Stimulated activated CD4-positive, alpha-beta T cell treated with anti-CD3 and anti-CD28 coated beads, Interleukin-4, amount 100 ng/mL, for 24 hours (primary cell): ENCODE data around the gene MAPK8.

Source experiments
- DNase-seq: peaks from one replicate; pipeline ENCODE4 v3.0.0-alpha.2; 2020

MAPK8 gene

DNA sequence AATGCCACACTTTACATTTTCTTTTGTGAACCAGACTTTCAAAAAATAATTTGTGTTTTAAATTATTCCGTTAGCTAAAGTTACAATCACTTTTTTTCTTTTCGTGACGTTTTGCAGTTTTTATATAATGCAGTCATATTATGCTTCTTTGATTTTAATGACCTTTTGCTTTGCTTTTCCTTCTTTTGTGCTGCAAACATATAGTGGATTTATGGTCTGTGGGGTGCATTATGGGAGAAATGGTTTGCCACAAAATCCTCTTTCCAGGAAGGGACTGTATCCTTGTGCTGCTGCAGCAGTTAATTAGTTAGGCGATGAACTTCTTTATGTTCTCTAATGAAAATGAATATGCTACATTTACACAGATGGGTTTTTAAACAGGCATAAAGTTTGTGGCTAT, 117.4 kb downstream of the MAPK8 start:
- no peak for DNase-seq

DNA sequence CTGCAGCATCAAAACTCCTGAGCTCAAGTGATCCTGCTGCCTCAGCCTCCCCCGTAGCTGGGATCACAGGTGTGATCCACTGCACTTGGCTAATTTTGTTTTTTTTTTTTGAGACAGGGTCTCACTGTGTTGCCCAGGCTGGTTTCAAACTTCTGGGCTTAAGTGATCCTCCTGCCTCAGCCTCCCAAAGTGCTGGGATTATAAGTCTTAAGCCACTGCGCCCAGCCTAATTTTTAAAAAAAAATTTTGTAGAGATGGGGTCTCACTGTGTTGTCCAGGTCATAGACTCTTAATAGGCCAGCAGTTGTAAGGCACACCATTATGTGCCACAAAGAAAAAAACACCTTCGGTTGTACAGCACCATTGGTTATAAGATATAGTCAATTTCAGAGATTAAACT, 122.4 kb downstream of the MAPK8 start:
- DNase-seq, result no peak

DNA sequence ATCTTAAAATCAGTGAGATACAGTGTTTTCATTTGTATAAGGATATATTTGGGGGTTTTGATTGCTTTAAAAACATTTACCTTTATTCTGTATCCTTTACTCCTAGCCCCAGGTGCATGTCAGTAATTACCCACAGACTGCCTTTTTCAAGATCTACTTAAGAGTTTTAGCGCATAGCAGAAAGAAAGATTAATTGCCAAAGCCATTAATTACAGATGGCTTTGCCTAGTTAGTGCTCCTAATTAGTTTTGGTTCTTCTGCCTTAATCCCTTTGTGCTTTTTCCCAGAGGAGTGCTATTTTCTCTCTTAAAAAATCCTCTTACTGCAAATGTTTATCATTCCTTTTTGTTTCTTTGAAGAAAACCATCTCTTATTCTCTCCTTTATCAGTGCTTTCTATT, 122.8 kb downstream of the MAPK8 start:
- no peak for DNase-seq

DNA sequence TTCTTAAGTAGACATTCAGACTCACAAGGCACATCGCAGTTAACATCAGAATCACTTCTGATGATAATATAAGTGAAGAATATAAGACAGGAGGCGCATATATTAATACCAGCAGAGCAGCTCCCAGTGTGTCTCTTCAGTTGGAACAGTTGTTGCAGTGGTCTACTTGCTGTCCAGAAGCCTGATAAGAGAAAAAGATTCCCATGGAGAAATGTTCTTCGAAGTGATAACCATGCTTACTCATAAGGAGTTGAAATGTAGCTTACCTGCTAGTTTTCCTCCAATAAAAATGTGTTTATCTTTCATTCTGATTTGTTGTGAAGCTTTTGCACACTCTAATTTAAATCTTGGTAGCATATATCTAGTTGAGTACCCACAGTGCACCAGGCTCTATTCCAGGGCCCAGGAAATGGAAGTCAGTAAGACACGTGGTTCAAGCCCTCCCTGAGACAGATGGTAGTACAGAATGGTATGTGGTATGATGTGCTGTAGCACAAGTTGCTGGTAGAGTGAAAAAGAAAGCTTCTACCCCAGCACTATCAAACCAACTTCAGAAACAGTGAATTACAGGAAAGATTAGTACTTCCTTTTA, 124.0 kb downstream of the MAPK8 start:
- no peak for DNase-seq

DNA sequence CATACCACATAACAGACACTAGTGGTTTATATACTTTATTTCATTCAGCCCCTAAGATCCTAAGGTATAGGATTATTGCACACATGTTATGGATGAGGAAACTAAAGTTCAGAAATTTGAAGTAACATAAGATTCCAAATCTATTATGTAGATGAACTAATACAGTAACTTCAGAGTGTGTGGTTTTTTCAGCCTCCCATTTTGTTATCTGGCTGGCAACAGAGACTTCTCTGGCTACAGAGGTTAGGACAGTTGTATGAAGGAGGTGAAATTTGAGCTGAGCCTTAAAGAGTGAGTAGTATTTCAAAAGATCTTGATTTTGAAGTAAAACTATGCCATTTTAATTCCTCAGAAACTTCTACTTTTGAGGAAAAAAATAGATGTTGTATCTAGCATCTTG, 125.4 kb downstream of the MAPK8 start:
- DNase-seq, result no peak

DNA sequence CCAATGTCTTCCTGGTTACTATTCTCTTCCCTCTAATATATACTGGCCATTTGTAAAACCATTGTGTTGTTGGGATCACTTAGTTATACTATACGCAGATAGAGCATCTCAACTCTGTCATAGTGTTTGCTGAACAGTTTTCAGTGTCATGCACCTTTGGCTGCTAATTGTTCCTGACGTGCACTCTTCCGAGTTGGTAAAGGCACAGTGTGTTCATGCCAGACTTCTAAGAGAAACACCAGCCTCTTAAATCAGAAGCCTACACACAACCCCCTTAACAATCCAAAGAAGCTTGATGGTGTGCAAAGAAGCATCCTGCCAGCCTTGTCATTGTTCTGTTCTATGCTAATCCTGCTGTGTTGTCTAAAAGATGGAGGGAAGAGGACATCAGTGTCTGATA, 131.1 kb downstream of the MAPK8 start:
- no peak for DNase-seq

DNA sequence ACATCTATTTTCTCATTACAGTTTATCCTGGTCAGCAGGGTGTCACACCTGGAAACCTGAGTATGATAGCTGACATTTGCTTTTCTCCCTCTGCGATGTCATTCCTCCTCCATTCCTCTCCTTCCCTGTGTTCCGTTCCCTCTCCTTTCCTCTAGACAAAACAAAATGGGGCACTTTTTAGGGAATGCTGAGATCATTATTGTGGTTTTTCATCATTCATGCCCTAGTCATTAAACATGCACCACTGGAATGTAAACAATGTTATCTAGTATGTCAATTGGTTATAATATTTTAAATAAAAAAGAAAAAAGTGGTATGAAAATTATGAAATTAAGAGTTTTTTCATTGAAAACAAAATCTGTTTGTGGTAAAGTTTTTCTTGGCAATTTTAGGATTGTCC, 132.6 kb downstream of the MAPK8 start:
- no peak for DNase-seq

DNA sequence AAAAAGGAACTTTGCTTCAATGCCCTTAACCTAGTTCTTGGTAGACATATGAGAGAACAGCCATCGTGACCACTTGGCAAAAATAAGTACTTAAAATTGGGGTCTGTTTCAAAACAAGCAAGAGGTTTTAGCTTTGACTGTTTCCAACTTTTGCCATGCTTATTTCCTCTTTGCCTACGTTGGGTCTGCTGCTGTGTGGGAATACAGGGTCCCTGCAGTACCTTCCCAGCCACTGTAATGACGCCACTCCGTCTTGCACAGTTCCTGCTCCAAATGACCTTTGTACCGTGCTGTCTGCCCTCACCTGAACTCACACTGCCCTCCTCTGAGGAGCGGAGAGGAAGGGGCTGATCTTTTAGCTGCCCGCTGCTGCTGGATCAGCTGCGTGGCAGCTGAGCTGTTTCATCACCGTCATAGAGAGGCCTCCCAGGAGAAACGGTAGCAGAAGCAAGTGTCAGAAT, 133.1 kb downstream of the MAPK8 start:
- DNase-seq, result no peak

DNA sequence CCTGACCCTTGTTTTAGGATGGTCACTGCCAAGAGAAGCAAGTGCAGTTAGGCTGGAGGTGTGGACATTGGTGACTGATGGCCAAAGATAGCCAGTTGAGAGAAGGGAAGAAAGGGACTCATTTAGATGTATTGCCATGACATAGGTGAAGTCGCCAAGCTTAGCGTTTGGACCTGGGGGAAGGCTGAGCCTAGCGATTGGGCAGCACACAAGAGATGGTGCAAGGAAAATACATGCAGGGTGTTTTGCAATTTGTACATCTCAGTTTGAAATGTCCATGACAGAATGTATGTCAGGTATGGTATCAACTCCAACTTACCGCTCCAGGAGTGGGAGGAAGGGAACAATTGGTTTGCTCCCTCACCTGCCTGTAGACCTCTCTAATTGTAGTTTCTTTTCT, 134.3 kb downstream of the MAPK8 start:
- DNase-seq, result no peak

DNA sequence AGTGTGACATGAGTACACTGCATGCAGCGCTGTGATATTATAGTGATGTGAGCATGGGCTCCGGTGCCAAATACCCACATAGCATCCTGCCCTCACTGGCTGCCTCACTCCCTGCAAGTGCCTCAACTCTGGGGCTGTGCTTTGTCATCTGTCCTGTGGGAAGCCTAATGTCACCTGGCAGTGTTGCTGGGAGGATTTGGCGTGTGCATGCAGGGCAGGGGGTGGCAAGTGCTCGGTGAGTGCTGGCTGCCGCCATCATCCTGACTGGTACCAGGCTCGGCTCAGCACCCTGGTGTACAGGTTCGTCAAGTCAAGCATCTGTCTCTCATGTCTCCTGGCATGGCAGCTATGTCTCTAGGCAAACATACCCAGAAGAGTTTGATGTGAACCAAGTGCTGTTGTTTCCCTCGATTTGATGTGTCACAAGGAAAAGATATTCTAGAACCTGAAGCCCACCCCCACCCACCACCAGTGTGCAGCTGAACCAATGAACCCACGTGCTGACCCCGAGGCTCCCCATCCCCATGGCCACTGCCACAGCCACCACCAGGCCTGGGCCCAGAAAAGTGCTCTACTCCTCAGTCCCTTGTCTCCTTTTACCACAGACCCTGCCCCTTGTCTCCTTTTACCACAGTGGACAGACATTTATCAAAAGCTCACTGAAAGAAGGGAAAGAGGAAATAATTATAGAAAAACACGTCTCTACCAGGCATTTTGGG, 135.8 kb downstream of the MAPK8 start:
- no peak for DNase-seq

DNA sequence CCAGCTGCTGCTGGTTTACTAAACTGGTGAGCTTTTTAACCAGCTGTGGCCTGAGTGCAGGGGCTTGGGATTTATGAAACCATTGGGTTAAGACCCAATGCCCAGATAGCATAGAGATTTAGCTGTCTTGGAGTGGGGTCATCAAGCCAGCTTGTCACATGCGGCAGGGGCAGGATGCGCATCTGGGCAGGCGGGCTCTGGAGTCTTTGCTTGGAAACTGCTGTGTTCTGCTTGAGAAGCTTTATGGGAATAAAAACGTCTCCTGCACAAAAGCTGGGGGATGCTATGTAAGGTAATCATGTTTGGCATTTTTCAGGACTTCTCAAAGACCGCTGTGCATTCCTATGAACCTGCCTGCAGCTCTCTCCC, 136.3 kb downstream of the MAPK8 start:
- DNase-seq, result no peak

DNA sequence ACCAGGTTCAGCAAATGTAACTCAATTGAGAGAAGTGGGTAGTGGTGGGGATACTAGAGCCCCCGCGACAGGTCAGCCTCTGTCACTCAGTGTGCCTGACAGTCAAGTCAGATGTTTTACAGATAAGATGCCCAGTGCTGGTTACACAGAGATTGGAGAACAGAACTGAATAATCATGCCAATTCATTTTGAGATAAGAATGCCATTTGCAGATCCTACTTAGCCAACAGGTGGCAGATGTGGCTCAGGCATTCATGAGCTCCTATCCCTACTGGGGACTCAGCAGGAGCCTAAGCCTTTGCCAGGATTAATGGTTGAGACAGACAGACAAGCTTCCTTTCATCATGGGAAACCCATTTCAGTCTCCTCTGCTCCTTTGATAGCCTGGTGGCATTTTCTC, 137.8 kb downstream of the MAPK8 start:
- no peak for DNase-seq

DNA sequence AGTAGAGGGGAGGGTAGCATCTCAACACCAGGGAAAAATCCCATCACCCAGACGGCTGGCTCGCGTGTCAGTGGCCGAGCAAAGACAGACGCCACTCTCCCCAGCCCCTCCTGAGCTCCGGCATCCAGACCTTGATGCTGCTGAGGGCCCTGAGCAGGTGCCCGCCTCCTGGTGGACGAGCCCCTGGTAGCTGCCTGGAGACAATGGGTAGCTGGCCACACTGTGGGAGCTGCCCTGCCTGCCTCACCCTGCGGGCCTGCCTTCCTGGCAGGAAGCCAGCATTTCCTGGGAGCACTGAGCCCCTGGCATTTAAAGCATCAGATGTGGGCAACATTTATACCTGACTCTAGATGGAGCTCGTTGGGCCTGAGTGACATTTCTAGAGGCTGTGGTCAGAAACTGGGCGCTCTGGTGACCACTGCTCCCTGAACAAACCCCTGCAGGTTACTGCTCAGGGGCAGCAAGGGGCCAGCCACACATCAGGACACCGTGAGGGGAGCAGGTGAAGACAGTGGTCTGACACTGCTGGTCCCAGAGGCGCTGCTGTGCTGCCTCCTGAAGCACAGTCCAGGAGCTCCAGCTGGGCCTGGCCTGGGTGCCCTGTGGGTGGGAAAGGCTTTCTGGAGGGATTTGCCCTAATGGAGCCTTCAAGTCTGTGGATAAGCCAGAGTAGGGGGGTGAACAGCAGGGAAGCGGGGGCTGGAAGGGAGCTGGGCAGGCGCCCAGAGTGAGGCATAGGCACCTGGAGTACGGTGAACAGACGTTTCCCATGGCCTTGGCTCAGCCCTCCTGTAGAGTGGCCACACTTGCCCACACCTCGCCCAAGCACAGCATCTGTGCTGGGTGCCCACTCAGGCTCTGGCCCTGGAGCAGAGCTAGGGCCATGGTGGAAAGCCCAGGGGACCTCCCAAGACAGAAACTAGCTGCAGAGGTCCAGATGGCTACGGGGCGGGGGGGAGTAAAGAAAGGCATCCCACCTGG, 138.7 kb downstream of the MAPK8 start:
- DNase-seq, result no peak

DNA sequence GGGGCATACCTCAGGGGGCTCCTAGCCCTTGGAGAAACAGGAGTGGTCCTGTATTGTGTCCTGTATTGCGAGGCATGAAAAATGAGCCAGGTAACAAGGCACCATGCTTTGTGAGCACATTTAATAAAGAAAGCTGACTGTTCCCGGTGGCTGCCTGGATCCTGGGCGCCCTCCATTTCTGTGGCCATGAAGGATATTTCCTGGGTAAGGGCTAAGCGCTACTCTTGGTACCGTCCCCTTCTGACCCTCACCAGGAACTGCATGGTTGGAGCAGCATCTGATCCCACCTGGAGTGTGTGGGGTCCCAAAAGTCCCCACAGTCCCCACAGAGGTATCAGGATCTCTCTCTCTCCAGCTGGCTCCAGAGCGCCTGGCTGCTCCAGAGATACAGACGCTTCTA, 139.5 kb downstream of the MAPK8 start:
- DNase-seq, result no peak

DNA sequence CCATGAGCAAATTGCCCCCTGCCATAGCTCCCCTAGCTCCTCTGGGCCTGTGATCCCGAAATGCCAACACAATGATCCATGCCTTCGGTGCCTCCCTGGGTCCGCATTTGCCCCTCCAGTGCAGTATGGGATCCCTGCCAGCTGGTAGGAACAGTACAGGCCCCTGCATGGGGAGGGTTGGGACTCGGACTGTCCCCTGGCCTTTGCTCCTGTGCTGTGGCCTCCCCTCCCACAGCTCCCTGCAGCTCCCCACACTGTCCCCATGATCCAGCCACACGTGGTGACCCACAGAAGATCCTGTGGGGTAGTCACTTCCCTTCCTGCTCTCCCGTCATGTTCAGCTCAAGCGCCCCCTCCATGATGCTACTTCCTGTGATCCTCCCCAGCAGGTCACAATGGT, 140.3 kb downstream of the MAPK8 start:
- no peak for DNase-seq

DNA sequence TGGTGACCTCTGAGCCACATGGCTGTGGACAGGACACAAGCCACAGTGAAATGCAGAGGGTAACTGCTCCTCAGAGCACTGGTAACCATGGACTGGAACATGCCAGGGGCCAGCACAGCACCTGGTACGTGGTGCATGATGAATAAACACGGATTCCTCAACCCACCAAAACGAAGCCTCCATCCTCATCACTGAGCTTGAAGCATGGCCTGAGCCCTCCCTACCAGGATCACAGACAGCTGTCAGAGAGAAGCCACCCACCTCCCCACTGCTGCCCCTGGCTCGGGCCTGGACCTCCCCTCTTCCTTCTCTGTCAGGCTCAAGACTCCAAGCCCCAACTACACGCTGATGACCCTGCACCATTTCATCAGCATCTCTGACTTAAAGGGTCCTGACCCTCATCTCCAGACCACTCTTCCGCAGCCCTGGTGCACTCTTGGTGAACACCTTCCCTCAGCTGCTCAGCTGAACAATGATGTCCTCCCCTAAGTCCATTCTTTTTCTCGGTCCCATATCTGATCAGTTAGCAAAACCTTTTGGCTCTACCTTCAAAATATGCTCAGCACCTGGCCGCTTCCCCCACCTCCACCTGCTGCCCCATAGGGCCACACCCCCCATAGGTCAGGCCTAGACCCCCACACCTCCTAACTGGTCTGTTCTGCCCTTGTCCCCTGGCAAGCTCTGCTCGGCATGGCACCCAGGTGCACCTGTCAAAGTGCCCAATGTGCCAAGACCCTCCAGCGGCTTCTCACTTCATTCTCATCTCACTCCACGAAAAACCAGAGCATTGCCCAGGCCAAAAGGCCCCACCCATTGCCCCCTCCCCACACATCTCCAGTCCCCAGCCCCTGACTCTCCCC, 141.1 kb downstream of the MAPK8 start:
- DNase-seq, result no peak

DNA sequence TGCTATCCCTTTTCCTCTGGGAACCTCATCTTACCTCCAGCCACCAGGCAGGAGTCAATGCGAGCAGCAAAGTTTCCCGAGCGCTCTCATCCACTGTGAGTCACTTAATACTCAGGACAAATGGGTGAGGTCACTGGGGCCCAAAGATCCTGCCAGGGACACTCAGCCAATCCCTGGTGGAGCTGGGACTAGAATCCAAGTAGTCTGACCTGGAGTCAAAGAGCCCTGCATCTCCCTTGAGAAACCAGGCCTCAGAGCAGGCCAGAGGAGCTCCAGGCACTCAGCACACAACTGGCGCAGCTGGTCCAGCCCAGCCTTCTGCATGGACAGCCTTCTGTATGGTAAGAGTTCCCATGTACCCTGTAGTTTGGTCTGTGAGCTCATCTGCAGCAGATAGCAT, 142.3 kb downstream of the MAPK8 start:
- DNase-seq, result no peak

DNA sequence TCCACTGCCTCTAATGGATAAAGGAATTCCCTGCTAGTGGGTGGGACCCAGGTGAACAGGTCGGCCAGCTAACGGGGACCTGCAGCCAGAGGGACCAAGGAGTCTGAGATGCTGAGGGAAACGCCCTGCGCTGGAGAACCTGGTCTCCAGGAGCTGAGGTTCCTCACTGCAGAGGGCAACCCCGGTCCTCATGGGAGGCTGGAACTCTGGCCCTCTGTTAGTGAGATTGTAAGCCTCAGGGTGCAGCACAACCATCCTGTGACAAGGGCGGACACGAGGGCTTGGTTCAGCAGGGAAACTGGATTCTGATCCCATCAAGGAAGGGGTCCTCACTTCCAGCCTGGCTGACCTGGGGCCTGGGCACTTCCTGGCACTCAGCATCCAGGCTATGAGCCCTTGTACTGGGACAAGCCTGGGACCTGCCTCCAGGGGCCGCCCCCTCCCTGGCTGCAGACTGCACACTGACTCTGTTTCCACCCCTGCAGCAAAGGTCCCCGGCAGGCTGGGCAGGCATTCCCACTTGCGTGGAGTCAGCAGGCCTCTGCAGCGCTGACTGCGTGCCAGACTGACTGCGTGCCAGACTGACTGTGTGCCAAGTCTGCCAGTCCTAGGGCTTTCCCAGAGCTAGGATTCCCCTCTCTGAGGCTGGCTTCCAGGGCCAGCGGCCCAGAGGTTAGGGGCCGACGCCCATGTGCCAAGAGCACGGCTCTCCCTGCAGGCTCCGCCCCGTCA, 143.2 kb downstream of the MAPK8 start:
- DNase-seq, result no peak

DNA sequence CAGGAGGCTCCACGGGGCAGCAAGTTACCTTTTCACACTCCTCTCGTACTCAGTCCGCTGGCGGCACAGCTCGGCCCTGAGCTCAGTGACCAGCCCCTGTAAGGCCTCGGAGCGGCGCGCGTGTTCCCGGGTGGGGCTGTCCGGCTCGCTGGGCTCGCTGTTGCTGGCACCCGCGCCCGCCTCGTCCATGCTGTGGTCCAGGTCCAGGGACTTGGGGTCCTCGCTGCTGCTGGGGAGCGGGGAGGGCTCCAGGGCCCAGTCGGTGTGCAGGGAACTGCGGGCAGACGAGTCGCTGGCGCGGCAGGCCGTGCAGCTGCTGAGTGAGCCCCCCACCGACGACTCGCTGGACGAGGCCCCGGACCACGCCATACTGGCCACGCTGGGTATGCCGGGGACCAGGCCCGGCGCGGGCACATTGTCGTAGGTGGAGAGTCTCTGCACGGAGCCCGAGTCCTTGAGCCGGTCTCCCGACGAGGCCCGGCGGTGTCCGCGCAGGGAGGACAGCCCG, 143.8 kb downstream of the MAPK8 start:
- no peak for DNase-seq

DNA sequence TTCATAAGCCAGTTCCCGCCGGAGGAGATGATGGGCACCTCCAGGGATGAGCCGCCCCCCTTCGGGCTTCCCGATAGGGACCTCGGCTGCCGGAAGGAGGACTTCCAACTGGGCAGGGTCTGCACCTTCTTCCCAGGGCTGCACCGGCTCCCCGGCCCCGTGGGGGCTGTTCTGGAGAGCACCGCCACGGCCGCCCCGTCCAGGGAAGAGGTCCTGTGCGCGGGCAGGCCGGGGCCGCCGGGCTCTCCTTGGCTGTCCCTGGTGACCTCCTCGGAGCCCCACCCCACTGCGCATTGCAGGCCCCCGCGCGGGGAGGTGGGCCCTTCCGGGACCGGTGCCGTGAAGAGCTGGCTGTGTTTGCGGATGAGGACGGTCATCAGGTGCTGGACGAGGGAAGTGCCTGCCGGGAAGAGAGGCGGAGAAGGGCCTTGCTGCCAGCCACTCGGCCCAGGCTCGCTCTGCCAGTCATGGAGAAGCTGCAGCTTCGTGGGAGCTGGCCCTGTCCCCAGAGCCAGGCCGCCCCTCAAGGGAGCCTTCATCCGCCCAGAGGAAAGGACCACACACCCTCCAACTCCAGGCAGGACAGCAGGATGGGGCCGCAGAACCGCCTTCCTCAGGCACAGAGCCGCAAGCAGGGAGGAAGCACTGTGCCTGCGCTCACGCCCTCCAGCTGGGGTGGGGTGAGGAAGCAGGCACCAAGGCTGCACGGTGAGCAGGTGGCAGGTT, 144.4 kb downstream of the MAPK8 start:
- no peak for DNase-seq
